ENCODE measurements around the gene MANF. TPM values are rescaled to one million over a fixed set of nuclear protein-coding genes. Genes with fewer than 3 reads are reported as not detected.
"Not testable (repeated sequence)": the region's sequence is repeated elsewhere in the genome, so short reads cannot be mapped to it uniquely, and the experiment has no call there.

MANF gene
- total RNA-seq, 2 donors from 2014 or later = 198 to 250 TPM

- ATAC-seq (no peak), DNase-seq (ENCODE audit: low spot score) (no peak)
- Mint-ChIP-seq H3K27ac (no peak overlapping the region), H3K4me1 (ENCODE audit: low read depth in 2 of 2) (no peaks in the 10 kb centered on the region), H3K9me3 (no peaks in the 10 kb centered on the region), H3K36me3 (no peaks in the 10 kb centered on the region), H3K4me3 (no peak overlapping the region), H3K27me3 (no peaks in the 10 kb centered on the region)
These were observed 29.1 kb upstream of the MANF start for GRCh38 chr3:51355891-51356578.

DNA sequence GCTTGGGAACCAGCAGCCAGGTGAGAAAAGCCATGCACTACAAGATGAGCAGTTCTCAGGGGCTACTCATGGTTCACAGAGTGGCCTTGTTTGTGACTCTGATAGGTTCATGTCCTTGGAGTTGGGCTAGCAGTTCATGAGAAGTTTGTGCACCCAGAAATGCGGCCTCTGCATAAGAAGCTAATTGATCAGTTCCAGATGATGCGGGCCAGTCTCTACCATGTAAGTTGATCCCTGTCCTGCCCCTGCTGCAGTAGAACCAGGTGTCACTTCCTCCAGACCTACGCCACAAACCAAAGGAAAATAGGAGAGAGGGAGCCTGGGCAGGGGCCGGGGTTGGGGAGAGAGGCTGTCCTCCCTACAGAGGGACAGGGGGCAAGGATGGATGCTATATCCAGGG, 27.2 kb upstream of the MANF start:
- H3K9me3 Mint-ChIP-seq = no peaks in the 10 kb centered on the region
- no peaks in the 10 kb centered on the region for H3K36me3 Mint-ChIP-seq
- DNase-seq (ENCODE audit: low spot score) = no peak
- no peaks in the 10 kb centered on the region for H3K27me3 Mint-ChIP-seq
- H3K27ac Mint-ChIP-seq = no peak overlapping the region
- no peak for ATAC-seq
- H3K4me3 Mint-ChIP-seq = no peak overlapping the region
- no peaks in the 10 kb centered on the region for H3K4me1 Mint-ChIP-seq (ENCODE audit: low read depth in 2 of 2)

DNA sequence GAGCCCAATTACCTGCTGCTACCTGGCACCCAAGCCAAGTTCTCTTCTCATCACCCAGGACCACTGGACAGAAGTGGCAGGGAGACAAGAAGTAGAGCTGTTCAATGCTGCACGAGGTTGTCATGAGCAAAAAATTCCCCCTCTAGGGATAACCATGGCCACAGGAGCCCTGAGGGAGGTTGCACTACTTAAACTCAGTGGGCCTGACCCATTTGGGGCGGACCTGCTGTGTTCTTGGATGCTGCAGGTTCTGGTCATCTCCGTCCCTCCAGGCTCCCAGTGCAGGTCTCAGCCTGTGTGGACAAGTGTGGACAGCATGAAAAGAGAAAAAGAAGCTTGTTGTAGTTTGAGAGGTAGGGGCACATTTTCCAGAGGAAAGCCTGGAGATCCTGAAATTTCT, 26.1 kb upstream of the MANF start:
- H3K36me3 Mint-ChIP-seq = no peaks in the 10 kb centered on the region
- H3K4me3 Mint-ChIP-seq = no peak overlapping the region
- no peak overlapping the region for H3K27ac Mint-ChIP-seq
- no peaks in the 10 kb centered on the region for H3K27me3 Mint-ChIP-seq
- no peaks in the 10 kb centered on the region for H3K9me3 Mint-ChIP-seq
- no peaks in the 10 kb centered on the region for H3K4me1 Mint-ChIP-seq (ENCODE audit: low read depth in 2 of 2)
- ATAC-seq (no peak), DNase-seq (ENCODE audit: low spot score) (no peak)

GRCh38 chr3:51360806-51361205, 24.3 kb upstream of the MANF start:
- Mint-ChIP-seq H3K4me3 (no peak overlapping the region), H3K27me3 (peaks cover 0 to 5% of the 10 kb centered on the region in 2 donors), H3K36me3 (no peaks in the 10 kb centered on the region), H3K27ac (no peak overlapping the region), H3K4me1 (ENCODE audit: low read depth in 2 of 2) (no peaks in the 10 kb centered on the region), H3K9me3 (no peaks in the 10 kb centered on the region)
- no peak for DNase-seq (ENCODE audit: low spot score)
- ATAC-seq = no peak

- no peaks in the 10 kb centered on the region for H3K9me3 Mint-ChIP-seq
- DNase-seq (ENCODE audit: low spot score) (no peak), ATAC-seq (no peak)
- no peaks in the 10 kb centered on the region for H3K36me3 Mint-ChIP-seq
- H3K4me1 Mint-ChIP-seq (ENCODE audit: low read depth in 2 of 2) = no peaks in the 10 kb centered on the region
- H3K27ac Mint-ChIP-seq = no peak overlapping the region
- H3K27me3 Mint-ChIP-seq = peaks cover 5 to 7% of the 10 kb centered on the region in 2 donors
- H3K4me3 Mint-ChIP-seq = no peak overlapping the region
These were observed 23.3 kb upstream of the MANF start for GRCh38 chr3:51361746-51362145.

DNA sequence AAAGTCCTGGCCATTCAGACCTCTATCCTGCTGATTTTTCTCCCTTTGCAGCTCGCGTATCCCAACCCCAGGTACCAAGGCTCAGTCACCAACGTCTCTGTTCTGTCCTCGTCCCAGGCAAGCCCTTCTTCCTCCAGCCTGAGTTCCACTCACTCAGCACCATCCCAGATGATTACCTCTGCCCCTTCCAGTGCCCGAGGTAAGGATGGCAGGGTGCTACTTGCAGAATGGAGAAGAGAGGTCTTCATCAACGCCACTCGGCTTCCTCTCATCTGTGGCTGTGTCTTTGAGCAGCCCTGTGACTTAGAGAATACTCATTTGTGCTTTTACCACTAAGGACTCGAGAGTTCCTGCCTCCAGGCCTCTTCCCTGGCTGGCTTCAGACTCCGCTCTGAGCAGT, 22.6 kb upstream of the MANF start:
- no peaks in the 10 kb centered on the region for H3K4me1 Mint-ChIP-seq (ENCODE audit: low read depth in 2 of 2)
- ATAC-seq (no peak), DNase-seq (ENCODE audit: low spot score) (no peak)
- H3K4me3 Mint-ChIP-seq = no peak overlapping the region
- H3K27me3 Mint-ChIP-seq = peaks cover 10 to 13% of the 10 kb centered on the region in 2 donors
- H3K9me3 Mint-ChIP-seq = no peaks in the 10 kb centered on the region
- H3K36me3 Mint-ChIP-seq = no peaks in the 10 kb centered on the region
- no peak overlapping the region for H3K27ac Mint-ChIP-seq

DNA sequence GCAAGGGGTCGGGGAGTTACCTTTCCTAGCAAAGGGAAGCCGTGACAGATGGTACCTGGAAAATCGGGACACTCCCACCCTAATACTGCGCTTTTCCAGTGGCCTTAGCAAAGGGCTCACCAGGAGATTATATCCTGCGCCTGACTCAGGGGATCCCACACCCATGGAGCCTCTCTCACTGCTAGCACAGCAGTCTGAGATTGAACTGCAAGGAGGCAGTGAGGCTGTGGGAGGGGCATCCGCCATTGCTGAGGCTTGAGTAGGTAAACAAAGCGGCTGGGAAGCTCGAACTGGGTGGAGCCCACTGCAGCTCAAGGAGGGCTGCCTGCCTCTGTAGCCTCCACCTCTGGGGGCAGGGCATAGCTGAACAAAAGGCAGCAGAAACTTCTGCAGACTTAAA, 16.8 kb upstream of the MANF start:
- not testable (repeated sequence) for H3K4me1 Mint-ChIP-seq (ENCODE audit: low read depth in 2 of 2); H3K36me3 Mint-ChIP-seq; H3K4me3 Mint-ChIP-seq; ATAC-seq; DNase-seq (ENCODE audit: low spot score); H3K27ac Mint-ChIP-seq; H3K9me3 Mint-ChIP-seq
- peaks cover 15 to 16% of the 10 kb centered on the region in 2 donors for H3K27me3 Mint-ChIP-seq

DNA sequence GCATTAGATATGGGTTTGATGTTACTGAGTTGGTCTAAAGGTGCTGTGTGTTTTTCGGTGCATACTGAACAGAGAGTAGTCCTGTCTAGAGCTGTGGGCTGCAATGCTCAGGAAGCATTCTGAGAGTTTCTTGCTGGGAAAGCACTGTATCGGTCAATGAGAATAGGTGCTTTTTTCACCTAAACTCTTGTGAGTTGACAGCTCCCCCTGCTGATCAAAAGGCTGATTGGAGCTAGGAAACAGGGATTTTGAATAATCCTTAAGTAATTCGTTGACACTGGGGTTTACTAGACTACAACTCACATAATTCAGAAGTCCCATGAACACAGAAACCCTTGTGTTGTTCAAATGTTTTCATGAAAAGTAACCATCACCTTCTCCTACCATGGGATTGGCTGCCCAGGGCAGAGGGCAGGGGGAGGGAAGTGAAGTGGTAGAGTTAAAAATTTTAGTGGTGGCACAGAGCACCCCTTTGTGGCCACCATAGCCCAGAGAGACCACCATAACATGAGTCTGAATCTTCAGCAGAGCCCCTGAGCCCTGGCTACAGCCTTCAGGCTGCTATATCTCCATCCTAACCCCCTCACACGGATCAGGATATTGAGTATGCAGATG, 13.0 kb upstream of the MANF start:
- Mint-ChIP-seq H3K9me3 (no peaks in the 10 kb centered on the region), H3K27ac (no peak overlapping the region), H3K4me1 (ENCODE audit: low read depth in 2 of 2) (no peaks in the 10 kb centered on the region), H3K27me3 (peaks cover 6 to 7% of the 10 kb centered on the region in 2 donors), H3K36me3 (no peaks in the 10 kb centered on the region), H3K4me3 (no peak overlapping the region)
- DNase-seq (ENCODE audit: low spot score) = no peak
- no peak for ATAC-seq

DNA sequence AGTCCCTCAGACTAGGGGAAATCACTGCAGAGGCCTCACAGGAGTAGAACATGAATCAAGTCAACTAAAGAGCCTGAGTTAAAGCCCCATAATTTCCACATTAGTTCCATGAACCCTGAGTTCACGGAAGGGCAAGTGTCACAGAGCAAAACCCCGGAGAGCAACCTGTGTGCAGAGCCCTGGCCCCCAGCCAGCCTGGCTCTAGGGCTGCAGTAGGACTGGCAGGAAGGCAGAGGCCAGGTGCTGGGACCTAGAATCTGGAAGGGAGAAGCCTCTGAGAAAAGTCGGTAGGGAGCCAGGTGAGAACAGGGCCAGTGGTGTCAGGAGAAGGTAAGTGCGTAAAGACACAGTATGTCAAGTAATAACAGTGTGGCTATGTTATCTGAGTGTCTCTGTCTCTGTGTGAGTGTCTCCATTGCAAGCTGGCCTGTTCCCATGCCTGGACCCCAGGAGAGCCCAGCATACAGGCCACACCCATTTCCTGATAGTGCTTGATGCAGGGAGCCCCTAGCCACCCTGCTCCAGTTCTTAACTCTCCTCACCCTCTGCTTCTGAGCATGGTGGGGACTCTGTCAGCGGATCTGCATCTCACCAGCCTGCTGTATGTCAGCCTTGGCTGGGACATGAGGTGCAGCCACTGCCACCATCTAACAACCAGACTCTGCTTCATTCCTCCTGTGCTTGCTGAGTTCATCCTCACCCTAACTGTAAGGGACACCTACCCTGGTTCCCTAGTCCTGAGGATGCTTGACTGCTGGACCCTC, 11.3 kb upstream of the MANF start:
- DNase-seq (ENCODE audit: low spot score) (no peak), ATAC-seq (no peak)
- no peak overlapping the region for H3K27ac Mint-ChIP-seq
- H3K4me3 Mint-ChIP-seq = no peak overlapping the region
- no peaks in the 10 kb centered on the region for H3K9me3 Mint-ChIP-seq
- H3K4me1 Mint-ChIP-seq (ENCODE audit: low read depth in 2 of 2) = no peaks in the 10 kb centered on the region
- no peaks in the 10 kb centered on the region for H3K36me3 Mint-ChIP-seq
- peaks cover 3 to 4% of the 10 kb centered on the region in 2 donors for H3K27me3 Mint-ChIP-seq

GRCh38 chr3:51374456-51374855, 10.6 kb upstream of the MANF start:
- no peaks in the 10 kb centered on the region for H3K4me1 Mint-ChIP-seq (ENCODE audit: low read depth in 2 of 2)
- no peak overlapping the region for H3K27ac Mint-ChIP-seq
- H3K9me3 Mint-ChIP-seq = no peaks in the 10 kb centered on the region
- no peaks in the 10 kb centered on the region for H3K27me3 Mint-ChIP-seq
- H3K36me3 Mint-ChIP-seq = no peaks in the 10 kb centered on the region
- DNase-seq (ENCODE audit: low spot score) (no peak), ATAC-seq (no peak)
- H3K4me3 Mint-ChIP-seq = no peak overlapping the region

DNA sequence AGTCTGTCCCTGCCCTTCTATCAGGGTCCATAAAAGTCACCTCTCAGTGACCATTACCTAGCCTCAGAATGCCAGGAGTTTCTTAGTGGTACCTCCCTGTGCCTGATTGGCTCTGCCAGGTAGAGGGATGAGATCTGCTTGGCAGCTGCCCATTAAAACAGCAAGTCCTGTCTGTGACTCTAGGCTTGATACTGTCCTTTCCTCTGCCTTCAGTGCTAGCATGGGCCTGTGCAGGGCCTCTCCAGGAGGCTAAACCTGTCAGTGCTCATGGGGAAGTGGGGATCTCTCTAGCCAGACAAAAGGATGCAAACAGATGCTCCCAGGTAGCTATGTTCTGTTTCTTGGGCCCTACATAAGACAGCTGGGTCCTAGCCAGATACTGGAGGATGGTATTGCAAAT, 10.0 kb upstream of the MANF start:
- H3K4me1 Mint-ChIP-seq (ENCODE audit: low read depth in 2 of 2) = no peaks in the 10 kb centered on the region
- H3K9me3 Mint-ChIP-seq = no peaks in the 10 kb centered on the region
- DNase-seq (ENCODE audit: low spot score) (no peak), ATAC-seq (no peak)
- H3K27me3 Mint-ChIP-seq = no peaks in the 10 kb centered on the region
- no peaks in the 10 kb centered on the region for H3K36me3 Mint-ChIP-seq
- H3K4me3 Mint-ChIP-seq = no peak overlapping the region
- H3K27ac Mint-ChIP-seq = no peak overlapping the region

GRCh38 chr3:51375571-51375970, 9.5 kb upstream of the MANF start:
- DNase-seq (ENCODE audit: low spot score) = no peak
- H3K4me3 Mint-ChIP-seq = no peak overlapping the region
- H3K9me3 Mint-ChIP-seq = no peaks in the 10 kb centered on the region
- no peak overlapping the region for H3K27ac Mint-ChIP-seq
- no peak for ATAC-seq
- H3K36me3 Mint-ChIP-seq = no peaks in the 10 kb centered on the region
- H3K4me1 Mint-ChIP-seq (ENCODE audit: low read depth in 2 of 2) = no peaks in the 10 kb centered on the region
- no peaks in the 10 kb centered on the region for H3K27me3 Mint-ChIP-seq

- ATAC-seq = no peak
- peaks cover under 1% of the 10 kb centered on the region in 2 donors for H3K4me1 Mint-ChIP-seq (ENCODE audit: low read depth in 2 of 2)
- no peak for DNase-seq (ENCODE audit: low spot score)
These were observed 7.0 kb upstream of the MANF start for GRCh38 chr3:51378065-51378464.

DNA sequence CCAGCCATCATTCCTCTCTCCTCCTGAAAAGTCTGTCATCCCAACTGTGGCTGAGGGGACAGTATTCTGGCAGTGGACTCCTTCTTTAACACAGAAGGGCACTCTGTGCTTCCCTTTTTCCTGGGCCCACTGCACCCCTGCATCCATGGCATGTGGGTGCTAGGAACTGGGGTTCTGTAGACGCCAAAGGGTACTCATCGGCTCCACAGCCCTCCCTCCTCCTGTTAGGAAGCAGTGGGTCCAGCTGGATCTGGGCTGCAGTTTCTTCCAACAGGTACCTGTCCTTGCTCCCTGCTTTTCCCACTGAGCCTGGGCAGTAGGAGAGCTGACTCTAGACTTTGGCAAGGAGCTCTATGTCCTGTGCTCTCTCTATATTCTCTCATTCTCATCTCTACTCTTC, 6.4 kb upstream of the MANF start:
- H3K4me3 Mint-ChIP-seq = no peak overlapping the region
- H3K36me3 Mint-ChIP-seq = no peaks in the 10 kb centered on the region
- no peaks in the 10 kb centered on the region for H3K27me3 Mint-ChIP-seq
- DNase-seq (ENCODE audit: low spot score) (no peak), ATAC-seq (no peak)
- H3K4me1 Mint-ChIP-seq (ENCODE audit: low read depth in 2 of 2) = peaks cover 5 to 7% of the 10 kb centered on the region in 2 donors
- H3K27ac Mint-ChIP-seq = peak overlapping the region in 1 of 2 donors; percentile 5
- H3K9me3 Mint-ChIP-seq = no peaks in the 10 kb centered on the region

More at GRCh38 chr3:51378065-51378464, 7.0 kb upstream of the MANF start:
- Mint-ChIP-seq H3K9me3 (no peaks in the 10 kb centered on the region), H3K27me3 (no peaks in the 10 kb centered on the region), H3K36me3 (no peaks in the 10 kb centered on the region), H3K27ac (no peak overlapping the region), H3K4me3 (no peak overlapping the region)

All from natural killer cell treated with Interleukin-12 subunit alpha and Interleukin-12 subunit beta and Interleukin-15 and Interleukin-18, amount 100 ng/mL, for 72 hours (primary cell).